K562 (cell line): ENCODE measurements around the gene COL7A1. TPM values are rescaled to one million over a fixed set of nuclear protein-coding genes. Genes with fewer than 3 reads are reported as not detected.

Experiments used
- BCOR ChIP-seq: fragments of 450-650 bp; IDR thresholded peaks from 2 replicates; pipeline ENCODE4 v1.6.1; 2016
- CBX3 ChIP-seq, 2 experiments: IDR thresholded peaks; 1 replicate in 1 of 2; 2 replicates in 1 of 2; pipeline ENCODE4 v1.6.1; 2012; ENCODE audit warnings: inconsistent platforms in 2 of 2, low read length in 2 of 2, borderline replicate concordance in 1 of 2, control low read depth in 1 of 2
- CBX5 ChIP-seq: IDR thresholded peaks from 2 replicates; pipeline ENCODE4 v1.6.1; 2014; ENCODE audit warnings: low read depth, borderline replicate concordance
- CC2D1A ChIP-seq: fragments of 450-650 bp; IDR thresholded peaks from 2 replicates; pipeline ENCODE4 v1.6.1; 2017; ENCODE audit warnings: mild to moderate bottlenecking
- DIDO1 ChIP-seq: fragments of 450-650 bp; IDR thresholded peaks from 2 replicates; pipeline ENCODE4 v1.6.1; 2016; ENCODE audit warnings: low read depth, missing biosample characterization, missing genetic modification characterization
- ELF4 ChIP-seq: fragments of 450-650 bp; formaldehyde crosslinking; IDR thresholded peaks from 2 replicates; pipeline ENCODE4 v1.4.0; 2022; ENCODE audit warnings: missing genetic modification characterization
- FOXK1 ChIP-seq: sonication (generic); formaldehyde crosslinking; IDR thresholded peaks from 2 replicates; pipeline ENCODE4 v1.8.0; 2022; ENCODE audit warnings: missing genetic modification reagents, mild to moderate bottlenecking, borderline replicate concordance
- MYC ChIP-seq, 2 experiments: fragments of 250-450 bp in 1 of 2; sonication (Bioruptor Pico) in 1 of 2; IDR thresholded peaks; 2 replicates each; pipeline versions ENCODE4 v1.5.1 to v1.6.1; 2012 to 2021; ENCODE audit warnings: low read depth in 2 of 2, borderline replicate concordance in 1 of 2, improper control_type of control experiment in 1 of 2, low read length in 1 of 2, mild to moderate bottlenecking in 1 of 2, moderate library complexity in 1 of 2
- PHB ChIP-seq: fragments of 250-450 bp; sonication (Bioruptor Pico); IDR thresholded peaks from 2 replicates; pipeline ENCODE4 v1.5.0; 2021
- PHTF2 ChIP-seq: fragments of 250-450 bp; sonication (Bioruptor Pico); IDR thresholded peaks from 2 replicates; pipeline ENCODE4 v1.5.0; 2021; ENCODE audit warnings: mild to moderate bottlenecking
- RUNX1 ChIP-seq: sonication (generic); IDR thresholded peaks from 2 replicates; pipeline ENCODE4 v1.6.1; 2016; ENCODE audit warnings: antibody characterized with exemption, low read depth
- SETDB1 ChIP-seq: IDR thresholded peaks from one replicate; pipeline ENCODE4 v1.6.1; 2012; ENCODE audit warnings: low read length, control low read depth, inconsistent platforms
- SRSF1 ChIP-seq: fragments of 200-400 bp; formaldehyde crosslinking; IDR thresholded peaks from 2 replicates; pipeline ENCODE4 v1.6.1; 2017; ENCODE audit warnings: mild to moderate bottlenecking, low read depth, low read length, moderate library complexity
- TCF7 ChIP-seq: sonication (generic); IDR thresholded peaks from 2 replicates; pipeline ENCODE4 v1.6.1; 2016; ENCODE audit warnings: antibody characterized with exemption, borderline replicate concordance
- ZFX ChIP-seq: sonication (generic); formaldehyde crosslinking; IDR thresholded peaks from 2 replicates; pipeline ENCODE4 v1.8.0; 2022; ENCODE audit warnings: mild to moderate bottlenecking, missing genetic modification reagents, moderate library complexity
- ZNF23 ChIP-seq: fragments of 250-450 bp; sonication (Bioruptor Pico); IDR thresholded peaks from 2 replicates; pipeline ENCODE4 v1.4.0; 2020; ENCODE audit warnings: mild to moderate bottlenecking
- ZNF239 ChIP-seq: fragments of 250-450 bp; sonication (Bioruptor Pico); IDR thresholded peaks from 2 replicates; pipeline ENCODE4 v1.4.0; 2020; ENCODE audit warnings: mild to moderate bottlenecking
- polyA plus RNA-seq, 8 experiments: library from polyadenylated mRNA; depleted of rRNA in 4 of 8; stranded (reverse) in 5 of 8; unstranded in 3 of 8; fragments of >200 nt; fragmentation: Nextera tagmentation in 2 of 8; fragmentation: Illumina TruSeq in 1 of 8; extraction: Ambion mirVana in 2 of 8; extraction: Trizol in 1 of 8; gene quantifications; 2 replicates each; pipeline versions ENCODE4 v1.2.1 to v1.2.3, GENCODE V29; 2011 to 2014; ENCODE audit warnings: inconsistent platforms in 1 of 8, missing spikeins in 1 of 8
- total RNA-seq, 7 experiments: library from RNA; depleted of rRNA in 6 of 7; stranded (reverse); fragments of >200 nt in 6 of 7; fragmentation: Illumina TruSeq in 2 of 7; extraction: Trizol in 2 of 7; gene quantifications; 2 replicates each; pipeline versions ENCODE4 v1.2.1 to v1.2.3, GENCODE V29; 2011 to 2021; ENCODE audit warnings: low replicate concordance in 1 of 7
- TF ChIP-seq, protein P1 (sequence below): sonication (generic); formaldehyde crosslinking; IDR thresholded peaks from 2 replicates; pipeline ENCODE4 v1.8.1; 2023; ENCODE audit warnings: mild to moderate bottlenecking, missing genetic modification reagents
- TF ChIP-seq, protein P2 (sequence below): IDR thresholded peaks from 2 replicates; pipeline ENCODE4 v1.6.1; 2011; ENCODE audit not compliant: insufficient read length; ENCODE audit errors: extremely low read depth
- TF ChIP-seq, protein P3 (sequence below): fragments of 250-450 bp; sonication (Bioruptor Pico); IDR thresholded peaks from 2 replicates; pipeline ENCODE4 v1.9.0; 2021; ENCODE audit warnings: mild to moderate bottlenecking, inconsistent platforms
- TF ChIP-seq, protein P4 (sequence below): fragments of 250-450 bp; sonication (Bioruptor Pico); IDR thresholded peaks from 2 replicates; pipeline ENCODE4 v1.8.0; 2021; ENCODE audit warnings: mild to moderate bottlenecking, moderate library complexity

The COL7A1 gene
- total and polyA plus RNA-seq, 9 of the 15 experiments (the other 6 are each of a cell fraction or from before 2014, with no cell fraction given) = 0.09 to 0.66 (median 0.35) TPM; not detected in 3

DNA sequence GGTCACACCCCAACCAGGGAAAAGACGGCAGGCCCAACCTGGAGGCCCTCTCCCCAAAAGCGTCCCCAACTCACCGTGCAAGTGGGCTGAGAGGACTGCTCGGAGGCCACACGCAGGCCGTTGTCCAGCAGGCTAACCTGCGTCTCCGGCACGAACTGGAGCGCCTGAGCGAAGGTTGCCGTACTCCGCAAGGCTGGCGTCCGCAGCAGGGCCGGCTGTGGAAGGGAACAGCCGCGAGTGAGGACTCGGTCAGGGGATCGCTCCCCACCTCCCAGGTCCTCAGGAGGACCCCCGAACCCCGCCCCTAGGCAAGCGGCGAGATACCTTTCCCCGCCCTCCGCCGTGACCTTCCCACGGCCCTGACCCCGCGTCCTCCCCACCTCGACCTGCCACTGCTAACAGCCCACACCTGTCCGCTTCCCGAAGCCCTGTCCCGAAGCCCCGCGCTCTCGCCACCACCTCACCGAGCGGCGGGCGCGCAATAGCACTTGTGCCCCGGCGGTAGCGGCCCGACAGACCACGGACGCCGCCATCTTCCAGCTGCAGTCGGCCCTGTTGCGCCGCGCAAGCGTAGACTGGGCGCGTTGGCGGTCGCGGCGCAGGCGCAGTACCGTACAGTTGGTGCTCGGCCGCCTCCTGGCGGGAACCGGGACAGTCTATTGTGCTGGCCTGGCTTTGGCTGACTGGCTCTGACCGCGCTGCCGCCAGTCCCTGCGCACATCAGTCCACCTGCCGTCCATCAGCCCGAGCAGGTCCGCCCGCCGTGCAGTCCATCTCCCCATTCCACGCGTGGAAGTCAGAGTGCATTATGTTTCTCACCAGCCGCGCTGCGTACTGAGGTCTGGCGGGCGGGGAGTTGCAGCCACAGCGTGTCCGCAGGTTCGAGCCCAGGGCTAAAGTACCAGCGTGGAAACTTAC, 14.2 kb upstream of the COL7A1 start, which contains the start of gene UQCRC1 (continued):
- TF ChIP-seq, protein P1, sequence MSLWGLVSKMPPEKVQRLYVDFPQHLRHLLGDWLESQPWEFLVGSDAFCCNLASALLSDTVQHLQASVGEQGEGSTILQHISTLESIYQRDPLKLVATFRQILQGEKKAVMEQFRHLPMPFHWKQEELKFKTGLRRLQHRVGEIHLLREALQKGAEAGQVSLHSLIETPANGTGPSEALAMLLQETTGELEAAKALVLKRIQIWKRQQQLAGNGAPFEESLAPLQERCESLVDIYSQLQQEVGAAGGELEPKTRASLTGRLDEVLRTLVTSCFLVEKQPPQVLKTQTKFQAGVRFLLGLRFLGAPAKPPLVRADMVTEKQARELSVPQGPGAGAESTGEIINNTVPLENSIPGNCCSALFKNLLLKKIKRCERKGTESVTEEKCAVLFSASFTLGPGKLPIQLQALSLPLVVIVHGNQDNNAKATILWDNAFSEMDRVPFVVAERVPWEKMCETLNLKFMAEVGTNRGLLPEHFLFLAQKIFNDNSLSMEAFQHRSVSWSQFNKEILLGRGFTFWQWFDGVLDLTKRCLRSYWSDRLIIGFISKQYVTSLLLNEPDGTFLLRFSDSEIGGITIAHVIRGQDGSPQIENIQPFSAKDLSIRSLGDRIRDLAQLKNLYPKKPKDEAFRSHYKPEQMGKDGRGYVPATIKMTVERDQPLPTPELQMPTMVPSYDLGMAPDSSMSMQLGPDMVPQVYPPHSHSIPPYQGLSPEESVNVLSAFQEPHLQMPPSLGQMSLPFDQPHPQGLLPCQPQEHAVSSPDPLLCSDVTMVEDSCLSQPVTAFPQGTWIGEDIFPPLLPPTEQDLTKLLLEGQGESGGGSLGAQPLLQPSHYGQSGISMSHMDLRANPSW (CRISPR knock-in tag) = no peak
- TF ChIP-seq ZNF239 (CRISPR knock-in tag) (no peak), FOXK1 (CRISPR knock-in tag) (no peak), ZNF23 (no peak), BCOR (0 out of 2 replicates have a peak, but pooled peaks have one; percentile 27), DIDO1 (no peak), RUNX1 (no peak), MYC (IDR thresholded peaks at IDR 0.05; ENCODE audit: low read depth, low read length) (no peak; the same call in 1 of the 2 replicates), MYC (CRISPR knock-in tag; IDR thresholded peaks at IDR 0.05; ENCODE audit: borderline replicate concordance, low read depth) (no peak), PHTF2 (no peak), CBX5 (no peak), SRSF1 (no peak), PHB (CRISPR knock-in tag) (no peak), ZFX (CRISPR knock-in tag) (peak; percentile 91), CBX3 (IDR thresholded peaks at IDR 0.05; ENCODE audit: borderline replicate concordance in 1 of 2, low read length in 2 of 2) (no peak), ELF4 (CRISPR knock-in tag) (no peak), TCF7 (0 out of 2 replicates have a peak, but pooled peaks have one; percentile 45), SETDB1 (no peak), CC2D1A (no peak)
- TF ChIP-seq, protein P2, sequence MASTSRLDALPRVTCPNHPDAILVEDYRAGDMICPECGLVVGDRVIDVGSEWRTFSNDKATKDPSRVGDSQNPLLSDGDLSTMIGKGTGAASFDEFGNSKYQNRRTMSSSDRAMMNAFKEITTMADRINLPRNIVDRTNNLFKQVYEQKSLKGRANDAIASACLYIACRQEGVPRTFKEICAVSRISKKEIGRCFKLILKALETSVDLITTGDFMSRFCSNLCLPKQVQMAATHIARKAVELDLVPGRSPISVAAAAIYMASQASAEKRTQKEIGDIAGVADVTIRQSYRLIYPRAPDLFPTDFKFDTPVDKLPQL = no peak
- TF ChIP-seq, protein P3, sequence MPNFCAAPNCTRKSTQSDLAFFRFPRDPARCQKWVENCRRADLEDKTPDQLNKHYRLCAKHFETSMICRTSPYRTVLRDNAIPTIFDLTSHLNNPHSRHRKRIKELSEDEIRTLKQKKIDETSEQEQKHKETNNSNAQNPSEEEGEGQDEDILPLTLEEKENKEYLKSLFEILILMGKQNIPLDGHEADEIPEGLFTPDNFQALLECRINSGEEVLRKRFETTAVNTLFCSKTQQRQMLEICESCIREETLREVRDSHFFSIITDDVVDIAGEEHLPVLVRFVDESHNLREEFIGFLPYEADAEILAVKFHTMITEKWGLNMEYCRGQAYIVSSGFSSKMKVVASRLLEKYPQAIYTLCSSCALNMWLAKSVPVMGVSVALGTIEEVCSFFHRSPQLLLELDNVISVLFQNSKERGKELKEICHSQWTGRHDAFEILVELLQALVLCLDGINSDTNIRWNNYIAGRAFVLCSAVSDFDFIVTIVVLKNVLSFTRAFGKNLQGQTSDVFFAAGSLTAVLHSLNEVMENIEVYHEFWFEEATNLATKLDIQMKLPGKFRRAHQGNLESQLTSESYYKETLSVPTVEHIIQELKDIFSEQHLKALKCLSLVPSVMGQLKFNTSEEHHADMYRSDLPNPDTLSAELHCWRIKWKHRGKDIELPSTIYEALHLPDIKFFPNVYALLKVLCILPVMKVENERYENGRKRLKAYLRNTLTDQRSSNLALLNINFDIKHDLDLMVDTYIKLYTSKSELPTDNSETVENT (CRISPR knock-in tag) = peak; percentile 66
- TF ChIP-seq, protein P4, sequence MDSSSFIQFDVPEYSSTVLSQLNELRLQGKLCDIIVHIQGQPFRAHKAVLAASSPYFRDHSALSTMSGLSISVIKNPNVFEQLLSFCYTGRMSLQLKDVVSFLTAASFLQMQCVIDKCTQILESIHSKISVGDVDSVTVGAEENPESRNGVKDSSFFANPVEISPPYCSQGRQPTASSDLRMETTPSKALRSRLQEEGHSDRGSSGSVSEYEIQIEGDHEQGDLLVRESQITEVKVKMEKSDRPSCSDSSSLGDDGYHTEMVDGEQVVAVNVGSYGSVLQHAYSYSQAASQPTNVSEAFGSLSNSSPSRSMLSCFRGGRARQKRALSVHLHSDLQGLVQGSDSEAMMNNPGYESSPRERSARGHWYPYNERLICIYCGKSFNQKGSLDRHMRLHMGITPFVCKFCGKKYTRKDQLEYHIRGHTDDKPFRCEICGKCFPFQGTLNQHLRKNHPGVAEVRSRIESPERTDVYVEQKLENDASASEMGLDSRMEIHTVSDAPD (CRISPR knock-in tag) = no peak
